IPS-18c (cell line): ENCODE results near the gene CGA.
"Not testable (repeated sequence)": the region's sequence is repeated elsewhere in the genome, so short reads cannot be mapped to it uniquely, and the experiment has no call there.

ENCODE experiments used
- H3K4me3 ChIP-seq: 2 replicates; pipeline ENCODE4 v1.7.0; 2013; ENCODE audit warnings: low read depth, mild to moderate bottlenecking, low read length, moderate library complexity; ENCODE audit not compliant: insufficient read depth
- H3K9me3 ChIP-seq: one replicate; pipeline ENCODE4 v1.6.1; 2013; ENCODE audit warnings: mild to moderate bottlenecking, low read length, moderate library complexity; ENCODE audit not compliant: control insufficient read depth, insufficient read depth

Gene CGA

GRCh38 chr6:87095087-87095509, at the start of gene CGA:
TSS of gene CGA (minus strand) at chr6:87095106. CDS start at chr6:87088200, 6,906 bp downstream.
- H3K9me3 ChIP-seq = no peaks in the 10 kb centered on the region
- H3K4me3 ChIP-seq = no peak within 1 kb of the TSS

- H3K9me3 ChIP-seq, H3K4me3 ChIP-seq: not testable (repeated sequence)
These were observed 45.0 kb upstream of the CGA start for GRCh38 chr6:87139927-87140326.

DNA sequence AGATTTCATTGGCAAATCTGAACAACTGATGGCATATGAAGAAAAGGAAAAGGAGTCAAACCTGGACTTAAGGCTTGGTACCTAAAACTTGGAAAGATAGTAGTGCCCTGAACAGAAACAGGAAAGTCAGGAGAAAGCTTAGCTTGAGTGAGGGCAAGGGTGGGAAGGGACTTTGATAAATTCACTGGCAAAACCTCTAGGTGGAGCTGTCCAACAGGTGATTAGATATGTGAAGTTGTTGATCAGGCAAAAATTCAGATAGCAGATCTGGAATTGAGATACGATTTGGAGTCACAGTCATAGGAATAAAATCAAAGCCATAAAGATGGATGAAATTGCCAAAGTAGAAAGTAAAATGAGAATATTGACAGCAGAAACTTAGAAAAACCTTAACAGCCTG, 44.3 kb upstream of the CGA start:
- Histone ChIP-seq H3K9me3 (peaks cover 8% of the 10 kb centered on the region), H3K4me3 (no peak overlapping the region)

DNA sequence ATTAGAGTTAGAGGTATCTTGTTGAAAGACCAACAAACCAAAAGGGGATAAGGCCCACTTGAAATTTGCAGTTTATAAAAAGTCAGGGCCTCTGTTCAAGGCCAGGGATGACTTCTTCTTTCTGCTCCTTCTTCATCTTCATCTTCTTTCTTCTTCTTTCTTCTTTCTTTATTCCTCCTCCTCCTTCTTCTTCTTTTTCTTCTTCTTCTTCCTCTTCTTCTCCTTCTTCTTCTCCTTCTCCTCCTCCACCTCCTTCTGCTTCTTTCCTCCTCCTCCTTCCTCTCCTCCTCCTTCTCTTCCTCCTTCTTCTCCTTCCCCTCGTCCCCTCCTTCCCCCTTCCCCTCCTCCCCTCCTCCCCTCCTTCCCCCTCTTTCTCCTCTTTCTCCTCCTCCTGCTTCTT, 42.1 kb upstream of the CGA start:
- no peak overlapping the region for H3K4me3 ChIP-seq
- H3K9me3 ChIP-seq = peaks cover 8% of the 10 kb centered on the region

GRCh38 chr6:87127737-87128136, 32.8 kb upstream of the CGA start:
- H3K4me3 ChIP-seq = no peak overlapping the region

GRCh38 chr6:87126501-87126900, 31.6 kb upstream of the CGA start:
- no peak overlapping the region for H3K4me3 ChIP-seq
- peaks cover 4% of the 10 kb centered on the region for H3K9me3 ChIP-seq

More at GRCh38 chr6:87127737-87128136, 32.8 kb upstream of the CGA start:
- peaks cover 2% of the 10 kb centered on the region for H3K9me3 ChIP-seq

DNA sequence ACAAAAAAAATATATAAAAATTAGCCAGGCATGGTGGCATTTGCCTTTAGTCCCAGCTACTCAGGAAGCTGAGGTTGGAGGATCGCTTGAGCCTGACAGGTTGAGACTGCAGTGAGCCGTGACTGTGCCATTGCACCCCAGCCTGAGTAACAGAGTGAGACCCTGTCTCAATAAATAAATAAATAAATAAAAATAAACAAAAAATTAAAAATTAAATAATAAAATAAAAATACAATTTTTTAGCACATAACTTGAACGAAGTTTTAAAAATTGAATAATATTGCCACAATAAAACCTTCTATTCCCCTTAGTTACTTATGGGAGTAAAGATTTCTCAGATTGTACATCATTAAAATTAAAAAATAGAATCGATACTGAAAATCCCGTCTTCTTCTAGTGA, 29.2 kb upstream of the CGA start:
- Histone ChIP-seq H3K9me3 (peaks cover 2% of the 10 kb centered on the region), H3K4me3 (no peak overlapping the region)

DNA sequence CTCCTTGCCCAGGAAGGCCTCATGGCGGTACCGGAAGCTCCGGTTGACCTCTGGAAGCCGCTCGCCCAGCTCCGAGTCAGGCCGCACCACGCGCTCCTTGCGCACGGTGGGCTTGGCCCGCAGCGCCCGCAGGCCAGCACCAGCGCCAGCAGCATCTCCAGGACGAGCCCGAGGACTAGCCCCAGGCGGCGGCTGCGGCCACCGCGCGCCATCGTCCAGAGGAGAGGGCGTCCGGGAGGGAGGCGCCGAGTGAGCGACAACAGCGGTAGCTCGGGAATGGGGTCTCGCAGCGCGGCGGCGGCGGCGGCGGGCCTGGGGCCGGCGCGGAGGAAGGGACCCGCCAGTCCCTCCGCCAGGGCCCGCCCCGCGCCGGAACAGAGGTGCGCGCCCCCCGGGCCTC, 27.6 kb upstream of the CGA start:
- no peak overlapping the region for H3K4me3 ChIP-seq
- H3K9me3 ChIP-seq = peaks cover 2% of the 10 kb centered on the region

- Histone ChIP-seq H3K4me3 (no peak overlapping the region), H3K9me3 (peaks cover 2% of the 10 kb centered on the region)
These were observed 23.1 kb upstream of the CGA start for GRCh38 chr6:87118054-87118453.

GRCh38 chr6:87116922-87117321, 22.0 kb upstream of the CGA start:
- H3K4me3 ChIP-seq = no peak overlapping the region
- H3K9me3 ChIP-seq = no peaks in the 10 kb centered on the region

GRCh38 chr6:87115402-87116135, 20.7 kb upstream of the CGA start:
- H3K4me3 ChIP-seq = no peak overlapping the region; the same call in 1 of the 2 replicates
- H3K9me3 ChIP-seq = no peaks in the 10 kb centered on the region

DNA sequence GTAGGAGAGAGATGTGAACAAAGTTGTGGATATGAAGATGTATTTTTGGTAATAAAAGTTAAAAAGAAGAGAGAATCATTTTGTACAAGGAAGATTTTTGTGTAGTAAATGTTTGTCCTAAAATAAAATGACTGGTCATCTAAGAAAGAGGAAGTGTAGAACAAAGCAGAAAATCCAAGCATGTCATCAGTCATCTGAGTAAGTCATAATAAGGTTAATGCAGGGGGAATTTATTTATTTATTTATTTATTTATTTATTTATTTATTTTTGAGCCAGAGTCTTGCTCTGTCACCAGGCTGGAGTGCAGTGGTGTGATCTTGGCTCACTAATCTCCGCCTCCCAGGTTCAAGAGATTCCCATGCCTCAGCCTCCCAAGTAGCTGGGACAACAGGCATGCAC, 15.7 kb upstream of the CGA start:
- Histone ChIP-seq H3K4me3 (no peak overlapping the region), H3K9me3 (no peaks in the 10 kb centered on the region)

- H3K4me3 ChIP-seq = no peak overlapping the region
These were observed 10.9 kb upstream of the CGA start for GRCh38 chr6:87105823-87106222.

DNA sequence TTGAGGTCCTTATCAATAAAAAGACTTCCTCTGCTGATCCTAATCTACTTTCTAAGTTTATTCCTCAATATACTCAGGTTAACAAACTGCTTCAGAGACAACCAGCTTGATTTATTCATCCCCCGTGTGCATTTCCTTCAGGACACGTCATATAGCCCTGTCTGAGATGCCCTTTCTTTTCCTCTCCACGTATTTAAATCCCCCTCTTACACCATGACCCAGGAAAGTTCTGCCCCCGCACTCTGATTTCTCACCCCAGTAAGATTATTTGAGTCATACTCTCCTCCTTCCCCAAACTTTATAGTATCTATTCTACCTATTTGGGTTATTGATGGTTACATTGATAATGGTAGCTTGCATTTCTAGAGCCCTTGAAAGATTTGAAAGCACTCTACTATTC, 9.8 kb upstream of the CGA start:
- no peaks in the 10 kb centered on the region for H3K9me3 ChIP-seq
- no peak overlapping the region for H3K4me3 ChIP-seq

More at GRCh38 chr6:87105823-87106222, 10.9 kb upstream of the CGA start:
- H3K9me3 ChIP-seq = no peaks in the 10 kb centered on the region

GRCh38 chr6:87103977-87104601, 9.2 kb upstream of the CGA start:
- H3K4me3 ChIP-seq = no peak overlapping the region
- no peaks in the 10 kb centered on the region for H3K9me3 ChIP-seq

DNA sequence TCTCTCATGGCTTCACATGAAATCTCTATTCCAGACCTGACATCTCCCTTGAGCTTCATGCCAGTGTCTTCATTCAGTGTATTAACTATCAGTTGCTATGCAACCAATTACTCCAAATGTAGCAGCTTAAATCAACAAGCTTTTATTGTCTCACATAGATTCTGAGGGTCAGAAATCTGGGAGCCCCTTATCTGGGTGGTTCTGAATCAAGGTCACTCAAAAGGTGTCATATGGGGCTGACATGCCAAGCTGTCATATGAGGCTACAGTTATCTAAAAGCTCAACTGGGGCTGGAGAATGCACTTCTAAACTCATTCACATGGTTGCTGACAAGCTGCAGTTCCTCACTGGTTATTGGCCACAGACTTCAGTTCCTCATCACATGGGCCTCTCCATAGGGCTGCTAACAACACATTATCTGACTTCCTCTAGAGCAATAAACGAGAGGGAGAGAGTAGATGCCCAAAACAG, 7.3 kb upstream of the CGA start:
- Histone ChIP-seq H3K9me3 (no peaks in the 10 kb centered on the region), H3K4me3 (no peak overlapping the region)

DNA sequence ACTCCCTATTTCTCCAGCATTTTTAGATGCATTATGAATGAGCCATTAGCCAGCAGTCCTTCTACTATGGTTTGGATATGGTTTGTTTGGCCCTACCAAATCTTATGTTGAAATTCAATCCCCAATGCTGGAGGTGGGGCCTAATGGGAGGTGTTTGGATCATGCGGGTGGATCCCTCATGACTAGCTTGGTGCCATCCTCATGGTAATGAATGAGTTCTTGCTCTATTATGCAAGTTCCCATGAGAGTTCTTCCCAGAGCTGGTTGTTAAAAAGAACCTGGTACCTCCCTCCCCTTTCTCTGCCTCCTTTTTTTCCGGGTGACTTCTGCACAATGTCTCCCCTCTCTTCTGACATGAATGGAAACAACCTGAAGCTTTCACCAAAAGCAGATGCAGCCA, 6.2 kb upstream of the CGA start:
- Histone ChIP-seq H3K4me3 (no peak overlapping the region), H3K9me3 (no peaks in the 10 kb centered on the region)

GRCh38 chr6:87100216-87100615, 5.3 kb upstream of the CGA start:
- Histone ChIP-seq H3K4me3 (no peak overlapping the region), H3K9me3 (no peaks in the 10 kb centered on the region)
